Right lung (tissue), 5 donors: ENCODE data around the gene CACNA1I. TPM values are rescaled to one million over a fixed set of nuclear protein-coding genes. Genes with fewer than 3 reads are reported as not detected.

Experiments
- DNase-seq, 2 donors: peaks; one replicate each; pipeline ENCODE4 v3.0.0-alpha.2; 2013
- polyA plus RNA-seq, 5 donors: library from polyadenylated mRNA; unstranded; fragments of 120-200 nt; gene quantifications; one replicate each; pipeline versions ENCODE4 v1.2.1 to v1.2.3, GENCODE V29; 2013; ENCODE audit warnings: inconsistent platforms in 1 of 5, low replicate concordance in 1 of 5; ENCODE audit not compliant: insufficient read length in 5 of 5, insufficient read depth in 1 of 5

Gene CACNA1I
- polyA plus RNA-seq, 5 donors: 0.05 to 0.10 (median 0.09) TPM

- no peak for DNase-seq
Measured at GRCh38 chr22:39665661-39666431, 95.3 kb downstream of the CACNA1I start.

DNA sequence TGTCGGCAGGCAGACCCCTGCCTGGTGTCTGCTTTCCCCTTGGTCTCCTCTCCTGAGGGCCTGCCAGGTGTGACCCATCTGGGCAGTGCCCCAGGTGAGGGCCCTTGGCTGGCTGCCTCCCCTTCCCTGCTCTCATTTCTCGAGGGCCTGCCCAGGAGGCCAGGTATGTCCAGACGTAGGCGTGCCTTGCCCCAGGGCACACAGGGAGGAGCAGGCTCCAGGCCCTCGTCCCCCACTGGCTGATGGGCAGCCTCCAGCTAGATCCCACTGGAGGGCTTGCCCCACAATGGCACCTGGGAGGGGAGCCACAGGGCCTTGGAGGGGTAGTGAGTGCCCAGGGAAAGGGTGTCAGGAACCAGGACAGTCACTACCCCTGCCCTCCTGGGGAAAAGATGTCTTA lies 95.9 kb downstream of the CACNA1I start:
- no peak for DNase-seq

DNA sequence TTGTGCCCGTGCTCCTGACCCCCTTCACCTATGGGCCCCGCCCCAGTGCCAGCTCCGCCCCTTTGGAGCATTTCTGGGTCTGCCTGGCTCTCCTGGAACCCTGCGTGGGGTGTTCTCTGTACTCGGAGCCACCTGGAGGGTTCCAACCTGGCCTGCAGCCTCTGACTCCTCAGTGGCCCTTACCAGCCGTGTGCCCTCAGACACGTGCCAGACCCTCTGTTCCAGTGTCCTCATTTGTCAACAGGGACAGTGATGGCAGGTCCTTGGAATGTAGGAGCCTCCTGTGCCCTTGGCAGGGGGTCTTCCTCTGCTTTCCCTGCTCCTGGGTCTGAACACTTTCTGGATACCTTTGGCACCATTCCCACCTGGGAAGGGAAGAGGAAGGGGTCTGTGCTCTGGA lies 96.4 kb downstream of the CACNA1I start:
- DNase-seq: no peak

DNA sequence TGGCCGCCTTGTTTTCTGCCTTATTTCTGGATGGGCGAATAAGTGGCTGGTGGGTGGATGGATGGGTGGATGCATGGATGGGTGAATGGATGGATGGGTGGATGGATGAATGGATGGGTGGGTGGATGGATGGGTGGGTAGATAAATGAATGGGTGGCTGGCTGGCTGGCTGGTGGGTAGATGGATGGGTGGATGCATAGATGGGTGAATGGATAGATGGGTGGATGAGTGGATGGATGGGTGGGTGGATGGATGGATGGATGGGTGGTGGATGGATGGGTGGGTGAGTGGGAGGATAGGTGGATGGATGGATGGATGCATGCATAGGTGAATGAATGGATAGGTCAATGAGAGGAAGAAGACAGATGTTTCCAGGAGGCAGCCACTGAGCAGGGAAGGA lies 98.9 kb downstream of the CACNA1I start:
- no peak for DNase-seq

DNA sequence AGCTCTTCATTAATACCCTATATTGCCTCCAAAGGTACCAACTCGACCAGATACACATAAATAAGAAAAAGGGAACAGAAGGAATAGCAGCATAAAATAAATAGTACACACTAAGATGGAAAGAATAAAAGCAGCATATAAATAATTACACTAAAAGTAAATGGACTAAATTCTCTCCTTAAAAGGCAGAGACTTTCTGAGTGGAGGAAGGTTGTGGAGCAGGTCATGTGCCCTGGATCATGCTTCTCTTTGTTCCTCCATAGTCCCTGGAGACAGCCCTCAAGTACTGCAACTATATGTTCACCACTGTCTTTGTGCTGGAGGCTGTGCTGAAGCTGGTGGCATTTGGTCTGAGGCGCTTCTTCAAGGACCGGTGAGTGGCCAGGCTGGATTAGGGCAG lies 101.4 kb downstream of the CACNA1I start:
- DNase-seq: no peak

GRCh38 chr22:39674536-39674935 lies 104.0 kb downstream of the CACNA1I start:
- no peak for DNase-seq

- DNase-seq: no peak
Measured at GRCh38 chr22:39675947-39676346, 105.4 kb downstream of the CACNA1I start.

- no peak for DNase-seq
Measured at GRCh38 chr22:39677967-39678366, 107.4 kb downstream of the CACNA1I start.

GRCh38 chr22:39678862-39679490 lies 108.4 kb downstream of the CACNA1I start:
- no peak for DNase-seq

DNA sequence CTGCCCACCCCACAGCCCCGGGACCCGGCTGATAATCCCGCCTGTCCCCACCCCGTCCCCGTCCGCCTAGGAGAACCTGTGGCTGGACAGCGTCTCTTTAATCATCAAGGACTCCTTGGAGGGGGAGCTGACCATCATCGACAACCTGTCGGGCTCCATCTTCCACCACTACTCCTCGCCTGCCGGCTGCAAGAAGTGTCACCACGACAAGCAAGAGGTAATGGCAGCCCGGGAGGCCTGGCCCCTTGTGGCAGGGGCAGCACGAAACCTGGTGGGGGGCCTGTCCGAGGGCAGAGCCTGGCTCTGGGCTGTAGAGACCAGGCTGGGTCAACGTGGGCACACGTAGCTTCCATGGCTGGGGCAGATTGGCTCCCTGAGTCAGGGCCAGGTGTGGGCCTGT lies 109.1 kb downstream of the CACNA1I start:
- no peak for DNase-seq

DNA sequence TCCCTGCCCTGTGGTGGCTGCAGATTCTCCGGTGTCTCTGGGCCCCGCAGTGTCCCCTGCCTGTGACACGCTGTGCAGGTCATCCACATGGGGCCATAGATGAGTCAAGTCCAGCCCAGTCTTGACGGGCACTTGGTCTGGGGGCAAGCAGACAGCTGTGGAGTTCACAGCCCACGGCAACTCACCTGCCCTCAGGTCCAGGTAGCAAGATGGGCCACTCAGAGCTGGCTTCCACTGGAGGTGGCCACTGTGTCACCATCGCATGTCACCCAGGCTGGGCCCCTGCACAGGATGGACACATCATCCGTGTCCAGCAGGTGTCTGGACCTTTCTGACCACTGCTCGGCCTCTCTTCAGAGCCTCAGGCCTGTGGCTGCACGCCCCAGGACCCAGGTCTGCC lies 109.9 kb downstream of the CACNA1I start:
- no peak for DNase-seq

GRCh38 chr22:39681038-39681861 lies 110.7 kb downstream of the CACNA1I start:
- DNase-seq: no peak

- DNase-seq: no peak
Measured at GRCh38 chr22:39682994-39683393, 112.4 kb downstream of the CACNA1I start.

DNA sequence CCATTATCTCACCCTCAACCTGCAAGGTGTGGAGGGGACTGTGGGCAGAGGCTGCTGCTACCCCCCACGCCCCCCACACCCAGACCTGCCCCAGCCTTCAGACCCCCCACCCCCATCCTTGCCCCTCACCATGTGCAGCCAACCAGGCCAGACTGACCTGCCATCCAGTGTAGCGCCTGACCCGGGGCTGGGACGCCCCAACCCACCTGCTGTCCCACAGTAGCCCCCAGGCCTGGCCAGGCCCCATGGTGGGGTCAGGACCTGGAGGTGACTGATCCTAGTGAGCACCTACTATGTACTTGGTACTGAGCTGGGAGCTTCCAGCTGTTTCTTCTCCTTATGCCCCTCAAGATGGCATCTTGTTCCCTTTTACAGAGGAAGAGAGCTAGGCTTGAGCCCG lies 113.1 kb downstream of the CACNA1I start:
- DNase-seq: no peak

- DNase-seq: no peak
Measured at GRCh38 chr22:39684702-39685281, 114.2 kb downstream of the CACNA1I start.

- DNase-seq: no peak
Measured at GRCh38 chr22:39685336-39686177, 115.0 kb downstream of the CACNA1I start.

GRCh38 chr22:39686178-39686620 lies 115.6 kb downstream of the CACNA1I start:
- DNase-seq: no peak

DNA sequence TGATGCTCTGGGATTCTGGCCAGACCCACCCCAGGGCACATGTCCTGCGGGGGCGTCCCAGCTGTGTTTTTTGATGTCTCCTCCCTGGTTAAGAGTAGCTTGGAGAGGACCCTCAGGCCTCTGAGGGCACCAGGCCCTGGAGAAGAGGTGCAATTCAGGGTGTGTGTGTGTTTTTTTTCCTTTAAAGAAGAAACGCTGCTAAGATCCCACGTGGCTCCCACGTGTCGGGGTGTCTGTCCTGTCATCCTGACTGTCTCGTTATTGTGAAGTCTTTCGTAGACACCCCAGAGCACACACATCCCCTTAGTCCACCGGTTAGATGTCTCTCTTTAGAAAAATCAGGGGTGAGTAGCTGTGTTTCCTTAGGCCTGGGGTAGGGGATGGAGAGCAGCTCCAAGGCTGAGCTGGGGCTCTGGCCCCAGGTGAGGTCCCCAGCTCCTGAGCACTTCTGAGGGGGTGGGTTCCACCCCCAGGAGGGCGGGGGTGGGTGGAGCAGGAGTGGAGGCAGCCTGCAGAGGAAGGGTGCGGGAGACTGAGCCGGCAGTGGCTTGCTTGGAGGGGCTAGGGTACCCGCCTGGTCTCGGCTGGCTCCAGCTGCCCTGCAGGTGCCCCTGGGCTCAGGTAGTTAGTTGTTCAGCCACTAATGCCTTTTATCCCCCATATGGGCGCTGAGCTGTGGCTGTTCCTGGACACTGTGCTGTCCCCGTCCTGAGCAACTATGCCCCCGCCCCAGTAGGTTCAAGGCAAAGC lies 116.4 kb downstream of the CACNA1I start:
- no peak for DNase-seq

DNA sequence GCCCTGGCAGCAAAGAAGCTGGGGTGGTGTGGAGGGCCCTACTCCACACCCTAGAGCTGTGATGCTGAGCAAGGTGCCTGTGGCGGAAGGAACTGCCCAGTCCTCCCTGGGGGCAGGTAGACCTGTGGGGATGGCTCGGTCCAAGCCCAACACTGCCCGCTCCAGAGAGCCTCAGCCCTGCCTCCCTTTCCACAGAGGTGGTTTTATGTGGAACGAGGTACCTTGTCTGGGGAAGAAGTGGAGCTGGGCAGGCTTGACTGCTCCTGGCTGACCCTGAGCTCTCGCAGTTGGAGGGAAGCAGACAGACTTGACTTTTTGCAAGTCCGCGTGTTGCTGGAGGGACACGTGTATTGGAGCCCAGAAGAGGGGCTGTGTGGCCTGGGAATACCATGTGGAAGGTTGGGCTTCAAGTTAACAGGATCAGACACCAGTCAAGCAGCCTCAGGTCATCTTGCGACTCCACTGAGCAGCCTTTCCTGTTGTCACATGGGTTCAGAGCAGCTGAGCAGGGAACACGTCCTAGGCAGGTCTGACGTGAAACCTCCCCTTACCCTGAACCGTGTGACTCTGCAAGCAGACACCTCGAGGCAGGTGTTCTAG lies 117.7 kb downstream of the CACNA1I start:
- DNase-seq: no peak

DNA sequence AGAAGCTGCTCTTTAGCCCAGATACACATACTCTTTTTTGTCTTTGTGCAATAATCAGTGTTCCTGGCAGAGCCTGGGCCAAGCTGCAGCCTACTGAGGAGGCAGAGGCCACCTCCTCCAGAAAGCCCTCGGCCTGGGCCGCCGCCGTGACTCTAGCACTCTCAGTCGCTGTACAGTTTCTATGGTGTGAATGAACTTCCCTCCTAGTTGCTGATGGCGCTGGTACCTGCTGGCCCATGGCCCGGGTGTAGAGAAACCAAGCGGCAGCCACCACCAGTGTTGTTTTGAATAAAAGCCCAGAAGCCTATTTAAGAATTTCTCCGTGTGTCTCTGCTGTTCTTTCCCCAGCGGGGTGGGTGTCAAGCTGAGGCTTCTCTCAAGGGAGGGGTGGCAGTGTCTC lies 118.9 kb downstream of the CACNA1I start:
- no peak for DNase-seq
